Stimulated activated CD4-positive, alpha-beta T cell treated with anti-CD3 and anti-CD28 coated beads, Interleukin-15, amount 100 ng/mL, for 1 hour (primary cell): ENCODE data around the gene MOV10L1.

ENCODE experiments used
- DNase-seq, 2 donors: peaks; one replicate each; pipeline ENCODE4 v3.0.0-alpha.2; 2020; ENCODE audit warnings: low read depth in 1 of 2, low spot score in 1 of 2

MOV10L1 gene

GRCh38 chr22:50101870-50102565 is 12.2 kb downstream of the MOV10L1 start:
- DNase-seq, result no peak

GRCh38 chr22:50102946-50103345 is 13.1 kb downstream of the MOV10L1 start:
- DNase-seq, result no peak

- DNase-seq, result no peak
These were observed 14.3 kb downstream of the MOV10L1 start for GRCh38 chr22:50104141-50104544.

- no peak for DNase-seq
These were observed 15.6 kb downstream of the MOV10L1 start for GRCh38 chr22:50105208-50106100.

- no peak for DNase-seq
These were observed 17.7 kb downstream of the MOV10L1 start for GRCh38 chr22:50107529-50107928.

- DNase-seq, result no peak
These were observed 21.2 kb downstream of the MOV10L1 start for GRCh38 chr22:50111056-50111455.

- no peak for DNase-seq
These were observed 22.6 kb downstream of the MOV10L1 start for GRCh38 chr22:50112151-50113118.

- DNase-seq, result no peak
These were observed 24.6 kb downstream of the MOV10L1 start for GRCh38 chr22:50114221-50115021.

- DNase-seq, result no peak
These were observed 25.9 kb downstream of the MOV10L1 start for GRCh38 chr22:50115693-50116092.

GRCh38 chr22:50117168-50117762 is 27.5 kb downstream of the MOV10L1 start:
- no peak for DNase-seq

- DNase-seq, result no peak
These were observed 28.3 kb downstream of the MOV10L1 start for GRCh38 chr22:50118129-50118528.

- no peak for DNase-seq
These were observed 28.9 kb downstream of the MOV10L1 start for GRCh38 chr22:50118557-50119168.

GRCh38 chr22:50119169-50119767 is 29.5 kb downstream of the MOV10L1 start:
- DNase-seq, result no peak

- no peak for DNase-seq
These were observed 30.0 kb downstream of the MOV10L1 start for GRCh38 chr22:50119768-50120251.

GRCh38 chr22:50121202-50121740 is 31.5 kb downstream of the MOV10L1 start:
- DNase-seq, result no peak

- no peak for DNase-seq
These were observed 33.3 kb downstream of the MOV10L1 start for GRCh38 chr22:50123119-50123518.

- DNase-seq, result no peak
These were observed 35.2 kb downstream of the MOV10L1 start for GRCh38 chr22:50125029-50125428.

GRCh38 chr22:50129121-50129736 is 39.4 kb downstream of the MOV10L1 start:
- DNase-seq, result no peak
